Muscle of arm (tissue), 12 donors: Measurements from ENCODE around the gene TOX3. TPM values are rescaled to one million over a fixed set of nuclear protein-coding genes. Genes with fewer than 3 reads are reported as not detected.

Experiments
- DNase-seq: peaks from one replicate; pipeline ENCODE4 v3.0.0-alpha.2; 2013
- polyA plus RNA-seq, 12 donors: library from polyadenylated mRNA; unstranded; fragments of 120-200 nt; gene quantifications; one replicate each; pipeline ENCODE4 v1.2.1, GENCODE V29; 2013; ENCODE audit not compliant: insufficient read length in 12 of 12

Gene TOX3
- polyA plus RNA-seq, 12 donors, result 1.1 to 6.0 (median 2.2) TPM; not detected in 1

GRCh38 chr16:52492789-52493357 is 54.1 kb downstream of the TOX3 start:
- DNase-seq, result no peak

DNA sequence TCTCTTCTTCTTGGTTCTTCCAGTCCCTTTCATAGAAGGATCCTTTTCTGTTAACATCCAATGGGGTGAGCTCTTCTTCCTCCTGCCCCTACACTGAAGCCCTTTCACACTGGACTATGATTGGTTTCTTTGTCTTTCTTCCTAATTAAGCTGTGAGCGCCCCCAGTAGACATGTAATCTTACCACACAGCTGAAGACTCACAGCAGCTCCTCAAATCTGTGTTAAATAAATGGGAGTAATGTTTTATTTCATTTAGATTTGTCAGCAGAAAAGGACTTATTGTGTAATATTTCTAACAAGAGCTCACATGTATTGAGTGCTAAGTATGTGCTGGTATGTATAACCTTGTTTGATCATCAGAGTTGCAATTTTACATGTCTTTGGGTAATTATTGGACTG is 55.7 kb downstream of the TOX3 start:
- DNase-seq, result no peak

GRCh38 chr16:52489894-52490293 is 57.0 kb downstream of the TOX3 start:
- no peak for DNase-seq

GRCh38 chr16:52488837-52489289 is 58.1 kb downstream of the TOX3 start:
- no peak for DNase-seq

- DNase-seq, result no peak
Observed at GRCh38 chr16:52487849-52488457, 59.0 kb downstream of the TOX3 start.

- no peak for DNase-seq
Observed at GRCh38 chr16:52480237-52480636, 66.7 kb downstream of the TOX3 start.

DNA sequence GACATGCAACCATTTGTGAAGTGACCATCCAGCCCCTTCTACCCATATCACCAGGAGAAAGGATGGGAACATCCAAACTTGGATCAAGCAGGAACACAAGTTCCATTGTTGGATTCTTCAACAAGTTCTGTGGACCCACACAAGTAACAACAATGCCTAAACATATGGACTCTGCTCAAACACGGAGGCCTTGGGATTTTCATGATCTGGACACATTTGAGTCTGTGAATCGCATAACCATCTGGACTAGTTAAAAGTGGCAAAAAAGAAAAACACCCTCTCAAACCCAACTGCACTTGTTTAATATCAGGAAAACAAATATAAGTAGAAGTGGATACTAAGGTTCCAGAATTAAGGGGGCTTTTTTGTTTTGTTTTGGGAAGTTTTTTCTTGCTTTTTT is 70.8 kb downstream of the TOX3 start:
- DNase-seq, result no peak

DNA sequence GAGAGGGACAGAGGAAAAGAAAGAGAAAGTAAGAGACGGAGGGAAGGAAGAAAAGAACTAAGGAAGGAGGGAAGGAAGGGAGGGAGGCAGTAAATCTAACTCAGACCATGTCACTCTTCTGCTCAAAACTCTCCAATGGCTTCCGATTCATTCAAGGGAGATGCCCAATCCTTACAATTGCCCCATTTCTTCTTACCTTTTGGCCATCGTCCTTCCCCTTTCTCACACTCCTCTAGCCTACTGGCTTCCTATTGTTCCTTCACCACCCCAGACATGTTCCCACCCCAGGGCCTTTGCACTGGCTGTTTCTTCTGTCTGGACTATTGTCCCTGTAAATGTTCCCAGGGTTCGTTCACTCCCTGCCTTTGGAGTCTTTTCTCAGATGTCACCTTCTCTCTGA is 72.3 kb downstream of the TOX3 start:
- no peak for DNase-seq

GRCh38 chr16:52473096-52473495 is 73.8 kb downstream of the TOX3 start:
- DNase-seq, result no peak

- DNase-seq, result no peak
Observed at GRCh38 chr16:52471650-52472370, 75.1 kb downstream of the TOX3 start.

DNA sequence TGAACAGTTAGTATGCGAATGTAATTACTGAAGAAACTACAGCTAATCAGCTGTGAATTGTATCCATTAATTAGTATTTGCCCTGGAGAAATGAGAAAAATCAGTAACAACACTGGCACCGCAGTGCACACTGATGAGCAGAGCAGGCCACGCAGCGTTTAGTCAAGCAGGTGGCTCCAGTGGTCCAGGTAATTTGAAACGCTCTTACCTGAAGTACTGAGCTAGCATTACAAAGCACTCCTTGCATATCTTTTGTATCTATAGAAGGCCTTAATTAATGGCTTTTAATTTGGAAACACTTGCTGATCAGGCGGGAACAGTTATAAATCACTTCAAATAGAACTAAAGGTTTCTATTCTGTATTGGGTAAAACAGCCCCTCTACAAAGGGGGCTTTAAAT is 76.4 kb downstream of the TOX3 start:
- no peak for DNase-seq

DNA sequence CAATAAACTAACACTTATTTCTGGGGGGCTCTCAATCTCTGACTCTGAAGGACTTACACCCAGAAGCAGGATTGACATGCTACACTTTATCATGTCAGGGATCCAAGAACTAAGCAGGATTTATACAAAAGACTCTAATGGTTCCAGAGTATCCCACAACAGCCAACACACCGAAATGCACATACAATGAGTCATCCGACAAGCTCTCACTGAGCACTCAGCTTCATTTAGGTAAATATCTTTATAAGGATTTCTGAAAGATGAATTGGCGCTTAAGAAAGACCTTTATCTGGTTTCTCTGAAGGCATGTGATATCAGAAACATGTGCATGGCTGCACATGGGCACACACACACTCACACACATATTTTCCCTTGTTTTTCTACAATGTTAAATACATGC is 77.2 kb downstream of the TOX3 start:
- no peak for DNase-seq

- DNase-seq, result no peak
Observed at GRCh38 chr16:52469091-52469490, 77.9 kb downstream of the TOX3 start.

- DNase-seq, result no peak
Observed at GRCh38 chr16:52467753-52468152, 79.2 kb downstream of the TOX3 start.

- no peak for DNase-seq
Observed at GRCh38 chr16:52466994-52467393, 79.9 kb downstream of the TOX3 start.

DNA sequence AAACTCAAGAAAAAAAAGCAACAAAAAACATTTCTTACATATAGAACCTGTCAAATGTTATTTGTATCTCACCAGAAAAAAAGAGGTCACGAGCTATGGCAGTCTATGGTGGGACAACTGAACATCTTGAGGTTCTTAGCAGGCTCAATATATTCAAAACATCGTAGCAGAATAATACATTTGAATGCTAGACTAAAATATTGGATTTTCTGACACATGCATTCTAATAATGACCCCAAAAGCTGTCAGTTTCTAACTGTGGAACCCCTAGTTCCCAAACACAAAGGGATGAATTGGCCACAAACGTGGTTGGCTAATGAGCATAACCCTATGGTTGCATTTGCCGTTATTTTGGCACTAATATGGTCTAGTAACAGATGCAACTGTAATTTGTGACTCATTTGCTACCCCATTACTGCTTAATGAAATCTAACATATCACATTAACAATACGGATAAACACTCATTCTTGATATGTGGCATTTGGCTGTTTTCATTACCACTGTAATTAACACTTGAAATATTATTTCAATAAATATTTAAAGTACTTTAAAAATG is 81.2 kb downstream of the TOX3 start:
- no peak for DNase-seq

GRCh38 chr16:52463904-52464303 is 83.0 kb downstream of the TOX3 start:
- no peak for DNase-seq

DNA sequence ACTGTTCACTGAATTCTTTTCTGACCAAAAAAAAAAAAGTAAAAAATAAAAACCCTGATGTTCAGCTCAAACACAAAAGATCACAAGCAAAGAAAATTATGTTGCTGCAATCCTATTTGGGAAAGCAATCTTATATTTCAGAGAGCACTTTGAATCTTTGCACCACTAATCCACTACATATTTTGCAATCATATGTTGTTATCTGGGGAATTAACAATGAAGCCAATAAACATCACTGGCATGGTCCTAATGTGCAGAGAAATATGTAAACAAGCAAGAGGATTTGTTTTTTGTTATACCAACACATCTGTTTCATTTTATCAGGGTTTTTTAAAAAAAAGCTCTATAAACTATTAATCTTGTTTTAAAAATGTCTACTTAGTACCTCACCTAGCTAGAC is 84.1 kb downstream of the TOX3 start:
- DNase-seq, result no peak

DNA sequence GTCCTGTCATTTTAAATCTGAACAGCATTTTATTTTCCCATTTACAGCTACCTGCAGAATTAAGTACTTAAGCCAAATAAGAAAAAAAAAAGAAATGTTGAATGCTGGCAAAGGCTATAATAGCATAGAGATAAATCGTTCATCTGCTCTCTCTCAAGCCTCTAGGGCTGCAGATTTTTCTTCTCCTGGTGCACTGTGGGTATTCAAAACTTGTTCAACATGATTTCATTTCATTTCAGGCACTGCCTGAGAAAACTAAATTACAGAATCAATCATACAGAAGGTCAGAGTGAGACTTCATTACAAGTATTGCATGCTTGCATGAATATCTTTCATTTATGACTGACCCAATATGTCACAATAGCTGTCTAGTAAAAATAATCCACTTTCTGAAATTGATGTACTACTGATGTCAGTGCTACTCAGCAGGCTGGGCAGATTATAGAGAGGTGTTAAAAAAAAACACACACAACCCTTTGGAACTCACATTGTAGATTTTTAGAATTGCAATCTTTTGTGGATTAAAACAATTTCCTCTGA is 86.2 kb downstream of the TOX3 start:
- no peak for DNase-seq

- DNase-seq, result no peak
Observed at GRCh38 chr16:52456368-52456767, 90.6 kb downstream of the TOX3 start.

- no peak for DNase-seq
Observed at GRCh38 chr16:52455549-52456277, 91.2 kb downstream of the TOX3 start.

- DNase-seq, result no peak
Observed at GRCh38 chr16:52453644-52454043, 93.3 kb downstream of the TOX3 start.
